Erythroblast (primary cell): ENCODE measurements around the gene ATPAF2.
"Not testable (repeated sequence)": the region's sequence is repeated elsewhere in the genome, so short reads cannot be mapped to it uniquely, and the experiment has no call there.

Source experiments
- DNase-seq, 2 experiments: peaks; one replicate each; lab custom pipeline; 2025; lab: John Stamatoyannopoulos, UW
- GATA1 ChIP-seq: IDR thresholded peaks from 2 replicates; pipeline ENCODE4 v1.6.1; 2011; ENCODE audit warnings: low read depth, mild to moderate bottlenecking, control low read depth, low read length, moderate library complexity
- POLR2A ChIP-seq: IDR thresholded peaks from 2 replicates; pipeline ENCODE4 v1.6.1; 2011; ENCODE audit warnings: mild to moderate bottlenecking, low read length

ATPAF2 gene

DNA sequence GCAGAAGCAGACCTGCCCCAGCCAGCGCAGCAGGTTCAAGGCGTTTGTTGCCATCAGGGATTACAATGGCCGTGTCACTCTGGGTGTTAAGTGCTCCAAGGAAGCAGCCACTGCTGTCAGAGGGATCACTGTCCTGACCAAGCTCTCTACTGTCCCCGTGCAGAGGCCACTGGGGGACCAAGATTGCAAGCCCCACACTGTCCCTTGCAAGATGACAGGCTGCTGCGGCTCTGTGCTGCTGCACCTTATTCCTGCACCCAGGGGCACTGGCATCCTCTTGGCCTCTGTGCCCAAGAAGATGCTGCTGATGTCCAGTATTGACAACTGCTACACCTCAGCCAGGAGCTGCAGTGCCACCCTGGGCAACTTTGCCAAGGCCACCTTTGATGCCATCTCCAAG, 27.7 kb downstream of the ATPAF2 start:
- no peak for DNase-seq
- TF ChIP-seq GATA1 (no peak), POLR2A (no peak)

DNA sequence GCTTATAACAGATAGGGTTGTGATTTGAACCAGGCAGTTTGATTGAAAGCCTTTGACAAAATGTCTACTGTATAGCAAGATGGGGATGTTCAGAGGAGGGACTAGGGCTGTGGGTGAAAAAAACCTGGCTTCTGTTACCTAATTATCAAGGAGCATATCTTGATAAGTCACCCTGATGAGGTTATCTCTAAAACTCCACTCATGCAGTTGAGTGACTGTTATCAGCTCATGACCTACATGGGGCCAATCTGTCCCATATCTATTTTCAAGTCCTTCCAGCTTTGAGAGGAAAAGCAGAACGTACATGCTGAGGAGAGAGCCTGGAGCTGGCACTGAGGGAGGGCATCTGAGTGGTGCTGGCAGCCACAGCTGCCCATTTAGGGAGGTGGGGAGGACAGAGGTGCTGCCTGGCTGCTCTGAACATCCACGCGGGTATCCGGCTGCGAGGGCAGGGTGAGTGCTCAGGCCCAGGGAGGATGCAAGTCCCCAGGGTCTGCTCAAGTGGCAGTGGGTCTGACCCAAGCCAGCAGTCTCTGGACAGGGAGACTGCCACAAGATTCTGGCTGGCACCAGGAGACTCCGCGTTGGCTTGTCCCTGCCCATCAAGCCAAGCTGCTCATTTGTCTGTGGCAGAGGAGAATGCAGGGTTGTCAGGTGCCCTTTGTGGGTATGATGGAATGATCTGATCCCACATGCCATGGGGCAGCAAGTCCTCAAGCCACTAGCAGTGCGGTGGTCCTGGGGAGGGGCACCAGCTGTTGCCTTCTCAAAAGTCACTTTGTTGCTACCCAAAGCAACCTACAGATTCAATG, 29.2 kb downstream of the ATPAF2 start:
- peak; percentile 24 to 76 for DNase-seq
- TF ChIP-seq GATA1 (no peak), POLR2A (no peak)

- TF ChIP-seq POLR2A (no peak), GATA1 (no peak)
- DNase-seq, result no peak
These were observed 30.3 kb downstream of the ATPAF2 start for GRCh38 chr17:18008496-18009268.

DNA sequence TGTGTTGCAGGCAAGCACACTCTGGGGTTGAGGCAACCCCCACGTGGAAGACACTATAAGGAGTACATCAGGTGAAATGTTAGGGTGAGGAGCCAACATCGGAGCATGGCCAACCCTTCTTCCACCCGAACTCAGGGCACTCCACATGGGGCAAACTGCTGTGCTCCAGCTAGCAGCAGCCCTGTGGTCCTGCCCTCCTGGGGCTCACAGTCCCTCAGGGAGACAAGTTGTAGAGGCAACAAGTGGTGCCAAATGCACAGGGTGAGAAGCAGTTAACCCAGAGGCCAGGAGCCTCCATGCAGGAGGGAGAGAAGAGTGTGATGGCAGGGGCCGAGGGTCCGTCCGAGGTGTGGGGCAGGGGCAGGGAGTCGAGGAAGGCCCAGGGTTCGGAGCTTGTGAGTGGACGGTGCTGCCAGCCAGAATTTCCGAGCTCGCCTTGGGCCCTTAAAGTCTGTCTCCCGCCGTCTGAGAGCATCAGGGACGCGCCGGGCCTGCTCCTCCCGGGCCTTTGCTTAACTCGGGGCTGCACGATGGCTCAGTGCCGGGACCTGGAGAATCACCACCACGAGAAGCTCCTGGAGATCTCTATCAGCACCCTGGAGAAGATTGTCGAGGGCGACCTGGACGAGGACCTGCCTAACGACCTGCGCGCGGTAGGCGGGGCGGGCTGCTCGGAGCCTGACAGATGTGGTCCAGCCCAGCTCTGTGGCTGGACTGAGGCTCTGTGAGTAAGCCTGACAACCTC, 32.3 kb downstream of the ATPAF2 start:
- no peak for DNase-seq
- no peak for TF ChIP-seq GATA1
- TF ChIP-seq POLR2A, result no peak

DNA sequence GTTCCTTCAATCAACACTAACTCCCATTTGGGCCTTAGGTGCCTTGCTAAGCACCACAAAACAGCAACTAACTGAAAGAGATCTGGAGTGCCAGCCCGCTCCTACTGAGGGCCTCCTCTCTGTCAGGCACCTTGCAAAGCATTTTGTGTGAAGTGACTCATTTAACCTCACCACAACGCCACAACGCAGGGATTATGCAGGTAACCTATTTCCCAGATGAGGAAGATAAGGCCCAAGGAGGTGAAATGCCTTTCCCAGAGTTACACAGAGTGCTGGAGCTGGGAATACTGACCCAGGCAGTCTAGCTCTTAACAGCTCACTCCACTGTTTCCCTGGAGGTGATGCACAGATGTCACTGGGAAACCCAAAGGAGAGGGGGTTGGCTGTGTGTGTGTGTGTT, 33.5 kb downstream of the ATPAF2 start:
- TF ChIP-seq GATA1 (no peak), POLR2A (no peak)
- no peak for DNase-seq

DNA sequence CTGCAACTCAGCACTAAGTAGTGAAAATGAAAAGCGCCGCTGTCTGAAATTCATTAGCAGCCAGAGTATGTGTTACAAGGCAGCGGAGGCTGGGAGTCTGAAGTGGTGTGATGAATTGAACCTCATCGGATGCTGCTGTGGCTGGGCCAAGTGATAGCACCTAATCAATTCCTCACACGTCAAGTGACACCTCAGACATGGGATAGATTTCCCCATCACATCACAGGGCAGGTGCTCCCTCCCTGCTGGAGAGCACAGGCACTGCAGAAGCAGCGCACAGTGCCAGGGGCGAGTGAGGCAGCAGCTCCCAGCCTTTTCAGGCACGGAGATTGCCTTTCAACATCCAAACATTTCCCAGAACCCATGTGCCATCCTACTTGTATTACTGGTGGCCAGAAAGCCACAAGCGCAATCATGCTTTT, 34.1 kb downstream of the ATPAF2 start:
- TF ChIP-seq GATA1, result no peak
- no peak for TF ChIP-seq POLR2A
- no peak for DNase-seq

DNA sequence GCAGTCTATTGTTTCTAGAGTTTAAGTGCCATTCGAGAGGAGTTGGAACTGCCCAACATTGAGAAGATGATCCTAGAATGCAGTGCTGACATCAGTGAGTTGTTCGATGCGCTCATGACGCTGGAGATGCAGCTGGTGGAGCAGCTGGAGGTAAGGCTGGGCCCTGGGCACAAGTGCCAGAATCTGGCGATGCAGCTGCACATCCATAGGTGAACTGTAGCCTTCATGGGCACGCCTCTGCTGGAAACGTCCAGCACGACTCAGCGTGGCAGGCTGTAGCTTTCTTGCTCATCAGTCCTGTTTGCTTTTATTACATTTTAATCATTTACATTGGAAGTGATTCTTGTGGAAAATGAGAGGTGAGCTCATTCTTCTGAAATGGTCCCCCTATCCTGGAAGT, 34.6 kb downstream of the ATPAF2 start:
- no peak for DNase-seq
- TF ChIP-seq POLR2A (no peak), GATA1 (no peak)

DNA sequence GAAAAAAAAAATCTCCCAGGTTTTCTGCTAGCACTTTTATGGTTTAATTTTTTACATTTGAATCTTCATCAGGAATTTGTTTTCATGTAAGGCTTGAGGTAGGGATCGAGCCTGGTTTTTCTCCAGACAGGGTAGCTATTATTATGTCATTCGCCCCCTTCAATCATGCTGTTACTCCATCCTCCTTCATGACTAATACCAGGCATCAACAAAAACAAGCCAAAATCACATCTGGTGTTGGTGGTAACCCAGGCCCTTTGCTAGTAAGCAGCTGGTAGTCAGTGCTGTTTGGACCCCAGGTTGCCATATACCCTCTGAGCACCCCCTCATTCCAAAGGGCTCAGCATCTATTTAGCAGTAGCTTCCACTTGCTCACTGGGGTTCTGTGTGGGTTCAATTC, 36.8 kb downstream of the ATPAF2 start:
- DNase-seq, result no peak
- TF ChIP-seq POLR2A, result no peak
- no peak for TF ChIP-seq GATA1

GRCh38 chr17:18000030-18000408, 38.9 kb downstream of the ATPAF2 start:
- DNase-seq, result no peak
- TF ChIP-seq GATA1, result no peak
- no peak for TF ChIP-seq POLR2A

DNA sequence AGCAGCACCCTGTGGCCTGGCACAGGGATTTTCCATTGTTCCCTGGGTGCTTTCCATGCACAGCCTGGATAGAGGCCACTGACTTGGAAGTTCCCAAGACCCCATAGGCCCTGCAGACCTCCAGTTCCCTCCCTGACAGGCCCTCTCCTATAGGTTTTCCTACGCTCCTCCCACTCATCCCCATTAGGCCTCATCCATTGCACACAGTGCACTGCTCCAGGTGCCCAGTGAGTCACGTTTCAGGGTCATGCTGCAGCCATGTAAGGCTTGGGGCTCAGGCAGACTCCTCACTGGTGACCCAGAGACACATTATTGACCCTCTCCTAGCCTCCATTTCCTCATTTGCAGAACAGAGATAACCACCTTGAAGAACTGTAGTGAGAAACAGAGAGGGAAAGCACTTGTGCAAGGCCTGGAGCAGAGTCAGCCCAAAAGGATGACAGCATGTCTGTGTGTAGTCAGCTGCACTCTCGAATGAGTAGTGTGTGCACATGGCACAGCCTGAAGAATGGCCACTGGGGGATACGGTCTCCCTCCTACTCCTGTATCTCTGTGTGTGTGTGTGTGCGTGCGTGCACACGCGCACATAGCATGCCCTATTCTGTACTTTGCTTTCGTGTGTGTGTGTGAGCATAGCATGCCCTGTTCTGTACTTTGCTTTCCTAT, 39.5 kb downstream of the ATPAF2 start:
- no peak for TF ChIP-seq POLR2A
- no peak for TF ChIP-seq GATA1
- peak in 1 of 2 experiments; percentile 14 for DNase-seq

DNA sequence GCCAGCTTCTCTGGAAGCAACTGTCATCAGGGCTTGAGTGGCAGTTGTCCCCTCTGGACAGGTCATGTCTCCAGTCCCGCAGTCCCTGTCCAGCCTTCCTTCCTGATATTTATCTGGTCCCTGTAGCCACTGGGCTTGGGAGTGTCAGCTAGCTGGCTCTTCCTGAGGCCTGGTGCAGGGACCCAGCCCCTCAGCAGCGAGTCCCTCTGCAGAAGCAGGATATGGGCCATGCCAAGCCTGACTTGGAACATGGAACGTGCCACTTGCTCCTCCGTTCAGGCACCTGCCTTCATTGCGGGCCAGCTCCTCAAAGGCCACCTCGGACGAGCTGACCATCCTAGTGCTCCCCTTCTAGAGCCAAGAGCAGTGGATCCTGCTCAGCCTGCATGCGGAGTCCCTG, 40.0 kb downstream of the ATPAF2 start:
- TF ChIP-seq POLR2A (no peak), GATA1 (no peak)
- DNase-seq, result no peak

GRCh38 chr17:17995887-17996286, 43.1 kb downstream of the ATPAF2 start:
- DNase-seq, result not testable (repeated sequence)
